Activated CD4-positive, alpha-beta T cell treated with anti-CD3 and anti-CD28 coated beads for 1 hour (primary cell): ENCODE measurements around the gene TSPAN12.
"Not testable (repeated sequence)": the region's sequence is repeated elsewhere in the genome, so short reads cannot be mapped to it uniquely, and the experiment has no call there.

Experiments
- DNase-seq: peaks from one replicate; pipeline ENCODE4 v3.0.0-alpha.2; 2020

TSPAN12 gene

GRCh38 chr7:120799813-120800475 is 58.0 kb downstream of the TSPAN12 start:
- DNase-seq: no peak

DNA sequence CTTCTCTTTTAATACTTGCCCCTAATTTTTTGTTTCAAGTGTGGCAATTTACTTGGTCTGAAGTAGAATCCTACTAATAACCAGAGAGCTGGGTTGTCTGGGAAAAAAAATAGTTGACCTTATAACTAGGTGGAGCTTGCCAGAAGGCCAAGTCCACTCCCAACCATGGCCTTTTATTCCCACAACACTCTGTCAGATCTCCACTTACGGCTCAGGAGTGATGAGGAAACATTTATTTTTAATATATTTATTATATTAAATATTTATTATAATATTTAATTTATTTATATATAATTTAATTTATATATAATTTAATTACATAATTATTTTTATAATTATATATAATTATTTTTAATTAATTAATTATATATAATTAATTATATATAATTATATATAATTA is 58.8 kb downstream of the TSPAN12 start:
- no peak for DNase-seq

DNA sequence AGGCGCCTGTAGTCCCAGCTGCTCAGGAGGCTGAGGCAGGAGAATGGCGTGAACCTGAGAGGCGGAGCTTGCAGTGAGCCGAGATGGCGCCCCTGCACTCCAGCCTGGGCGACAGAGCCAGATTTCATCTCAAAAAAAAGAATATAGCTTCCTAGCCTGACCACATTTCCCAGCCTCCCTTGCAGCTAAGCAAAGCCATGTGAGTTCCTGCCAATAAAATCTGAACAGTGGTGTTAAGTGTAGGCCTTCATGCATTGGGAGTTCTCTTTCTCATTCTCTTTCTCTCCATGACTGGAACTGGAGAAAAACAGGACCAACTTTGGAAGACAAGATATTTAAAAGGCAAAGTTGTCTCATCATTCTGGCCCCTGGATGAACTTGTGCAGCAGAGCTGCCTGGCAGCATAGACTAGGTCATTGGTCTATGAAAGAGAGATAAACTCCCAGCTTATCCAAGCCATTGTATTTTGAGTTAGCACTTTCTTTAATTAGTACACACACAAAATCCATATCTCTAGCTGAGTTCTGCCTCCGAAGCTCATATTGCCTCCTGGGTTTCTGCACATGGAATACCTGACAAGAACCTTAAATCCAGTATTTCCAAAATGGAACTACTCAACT is 60.8 kb downstream of the TSPAN12 start:
- no peak for DNase-seq

- no peak for DNase-seq
Observed at GRCh38 chr7:120794106-120794729, 63.7 kb downstream of the TSPAN12 start.

DNA sequence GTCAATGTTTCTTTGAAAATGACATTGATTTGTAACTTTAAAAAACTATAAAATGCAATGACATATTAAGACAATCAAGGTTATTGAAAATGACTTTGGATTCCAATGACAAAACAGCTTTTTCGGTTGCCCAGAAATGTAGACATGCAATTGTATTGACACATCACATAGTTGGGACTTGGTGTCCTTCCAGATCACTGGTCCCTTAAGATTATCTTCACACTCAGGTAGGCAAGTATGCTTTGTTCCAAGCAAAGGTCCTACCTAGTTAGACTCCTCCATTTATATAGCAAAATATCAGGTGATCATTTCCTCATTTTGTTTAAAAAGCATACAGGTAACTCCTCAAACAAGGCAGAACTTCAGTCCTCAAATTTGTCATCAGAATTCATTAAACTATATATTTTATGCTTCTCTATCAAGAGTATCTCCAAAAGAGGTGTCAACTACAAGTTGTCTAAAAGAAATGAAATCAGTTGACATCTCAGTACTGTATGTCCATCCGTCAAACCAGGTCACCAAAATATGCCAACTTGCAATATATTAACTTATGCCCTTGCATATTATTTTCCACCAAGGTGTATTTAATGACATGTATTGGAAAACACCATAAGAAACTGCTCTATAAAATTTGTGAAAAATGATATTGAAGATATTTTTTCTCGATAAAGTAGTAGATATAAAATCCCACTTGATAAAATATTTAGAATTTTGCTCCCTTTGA is 64.6 kb downstream of the TSPAN12 start:
- no peak for DNase-seq

DNA sequence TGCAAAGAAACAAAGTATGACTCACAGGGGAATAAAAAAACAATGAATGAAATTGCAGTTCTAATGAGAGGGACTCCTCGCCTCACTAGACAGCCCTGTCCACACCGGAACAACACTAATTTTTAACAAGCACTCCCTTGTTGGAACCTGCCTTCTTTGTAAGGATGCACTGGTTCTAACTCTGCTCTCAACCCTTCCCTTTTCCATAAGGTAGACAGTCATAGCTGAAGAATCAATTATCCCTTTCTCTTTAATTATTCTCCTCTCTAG is 65.1 kb downstream of the TSPAN12 start:
- no peak for DNase-seq

- peak; percentile 42 for DNase-seq
Observed at GRCh38 chr7:120792091-120792860, 65.7 kb downstream of the TSPAN12 start.

GRCh38 chr7:120785095-120785494 is 72.8 kb downstream of the TSPAN12 start:
- no peak for DNase-seq

GRCh38 chr7:120783721-120784120 is 74.2 kb downstream of the TSPAN12 start:
- DNase-seq: no peak

DNA sequence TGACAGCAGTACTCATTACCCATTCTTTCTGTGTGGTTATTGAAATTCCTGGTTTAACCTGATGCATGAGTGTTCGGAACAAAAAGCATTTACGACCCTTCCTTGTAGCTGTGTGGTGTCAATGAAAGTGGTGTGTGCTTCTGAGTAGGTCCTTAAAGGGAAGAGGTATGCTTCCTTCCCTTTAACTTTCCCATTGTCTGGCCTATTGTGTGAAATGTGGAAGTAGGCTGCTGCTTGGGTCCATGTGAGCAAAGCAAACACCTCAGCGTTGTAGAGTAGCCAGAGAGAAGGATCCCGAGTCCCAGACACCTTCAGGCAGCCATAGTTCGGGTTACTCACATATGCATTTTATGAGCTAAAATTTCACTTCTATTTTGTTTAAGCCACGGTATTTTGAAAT is 74.7 kb downstream of the TSPAN12 start:
- DNase-seq: no peak

GRCh38 chr7:120781924-120782323 is 76.0 kb downstream of the TSPAN12 start:
- DNase-seq: not testable (repeated sequence)

GRCh38 chr7:120780938-120781337 is 77.0 kb downstream of the TSPAN12 start:
- DNase-seq: no peak

DNA sequence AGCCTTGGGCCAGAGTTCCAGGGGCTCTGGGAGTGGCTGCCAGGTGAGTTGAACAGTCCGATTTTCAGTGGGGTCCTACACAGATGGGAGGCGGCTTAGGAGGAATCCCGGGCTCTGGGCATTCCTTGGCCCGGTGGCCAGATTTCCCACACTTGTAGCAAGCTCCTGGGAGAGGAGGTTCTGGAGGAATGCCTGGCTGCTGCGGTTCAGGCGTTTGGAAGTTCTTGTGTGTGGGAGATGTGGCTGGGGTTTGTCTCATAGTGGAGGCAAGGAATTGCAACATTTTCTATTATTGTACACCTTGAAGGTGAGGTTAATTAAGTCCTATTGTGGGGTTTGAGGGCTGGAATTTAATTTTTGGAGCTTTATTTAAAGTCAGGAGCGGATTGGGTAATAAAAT is 77.5 kb downstream of the TSPAN12 start:
- DNase-seq: not testable (repeated sequence)

DNA sequence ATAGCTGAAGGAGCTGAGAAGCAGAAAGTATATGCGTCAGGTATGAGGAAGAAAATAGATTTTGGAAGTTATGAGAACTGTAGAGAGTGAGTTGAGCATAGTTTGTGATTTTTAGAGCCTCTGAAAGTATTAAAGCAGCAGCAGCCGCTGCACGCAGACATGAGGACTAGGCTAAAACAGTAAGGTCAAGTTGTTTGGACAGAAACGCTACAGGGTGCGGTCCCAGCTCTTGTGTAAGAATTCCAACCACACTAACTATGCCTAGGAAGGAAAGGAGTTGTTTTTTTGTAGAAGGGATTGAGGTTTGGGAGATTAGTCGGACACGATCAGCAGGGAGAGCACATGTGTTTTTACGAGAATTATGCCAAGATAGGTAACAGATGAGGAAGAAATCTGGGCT is 78.9 kb downstream of the TSPAN12 start:
- DNase-seq: not testable (repeated sequence)

DNA sequence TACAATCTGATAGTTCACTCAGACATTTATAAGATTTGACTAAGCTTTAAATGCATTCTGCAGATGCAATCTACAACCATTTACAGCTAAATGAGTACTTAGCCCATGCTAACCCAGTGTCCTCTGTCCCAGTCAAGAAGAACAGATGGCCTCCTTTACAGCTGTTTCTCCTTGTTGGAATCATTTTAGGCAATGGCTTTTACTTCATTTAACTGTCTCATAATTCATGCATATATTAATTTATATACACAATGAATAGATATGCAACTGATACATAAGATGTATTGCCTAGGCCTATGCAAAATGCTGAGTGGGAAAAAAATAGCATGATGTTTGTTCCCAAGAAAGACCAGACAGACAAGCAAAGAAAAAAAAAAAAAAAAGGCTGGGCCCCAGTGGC is 82.2 kb downstream of the TSPAN12 start:
- DNase-seq: no peak

- no peak for DNase-seq
Observed at GRCh38 chr7:120774481-120774880, 83.5 kb downstream of the TSPAN12 start.

- DNase-seq: no peak
Observed at GRCh38 chr7:120770206-120770605, 87.7 kb downstream of the TSPAN12 start.

DNA sequence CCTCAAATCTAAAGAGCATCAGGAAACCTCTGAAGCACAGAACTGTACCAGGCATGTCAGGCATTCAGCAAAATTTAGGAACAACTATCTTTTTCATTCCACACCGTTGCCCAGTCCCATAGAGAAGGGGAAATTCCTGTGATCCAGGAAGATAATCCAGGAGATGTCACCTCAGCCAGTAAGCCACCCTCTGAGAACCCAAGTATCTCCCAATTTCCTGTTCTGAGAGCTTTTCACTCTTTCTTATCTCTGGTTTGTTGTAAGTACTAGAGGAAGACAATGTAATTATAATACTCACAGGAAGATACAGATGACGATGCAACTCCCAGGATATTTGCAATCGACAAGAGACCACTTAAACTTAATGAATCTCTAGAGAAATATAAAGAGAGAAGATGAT is 97.1 kb downstream of the TSPAN12 start:
- DNase-seq: no peak

GRCh38 chr7:120760050-120760449 is 97.9 kb downstream of the TSPAN12 start:
- no peak for DNase-seq

- no peak for DNase-seq
Observed at GRCh38 chr7:120743128-120743527, 114.8 kb downstream of the TSPAN12 start.

DNA sequence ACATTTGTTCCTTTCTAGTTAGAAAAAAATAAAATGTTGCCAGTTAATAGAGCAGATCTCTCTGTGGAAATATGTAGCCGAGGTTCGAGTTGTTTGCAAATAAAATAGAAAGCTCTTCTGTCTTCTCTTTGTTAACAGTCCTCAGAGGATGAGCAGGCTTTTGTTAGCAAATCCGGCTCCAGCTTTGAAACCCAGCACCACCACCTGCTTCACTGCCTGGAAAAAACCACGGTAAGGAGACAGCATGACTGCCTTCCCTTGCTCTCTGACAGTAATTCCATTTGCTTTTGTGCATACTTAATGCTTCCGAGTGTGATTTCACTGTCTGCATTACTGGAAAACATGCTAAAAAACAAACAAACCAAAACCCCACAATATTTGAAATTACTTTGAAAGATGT is 115.6 kb downstream of the TSPAN12 start:
- DNase-seq: no peak

DNA sequence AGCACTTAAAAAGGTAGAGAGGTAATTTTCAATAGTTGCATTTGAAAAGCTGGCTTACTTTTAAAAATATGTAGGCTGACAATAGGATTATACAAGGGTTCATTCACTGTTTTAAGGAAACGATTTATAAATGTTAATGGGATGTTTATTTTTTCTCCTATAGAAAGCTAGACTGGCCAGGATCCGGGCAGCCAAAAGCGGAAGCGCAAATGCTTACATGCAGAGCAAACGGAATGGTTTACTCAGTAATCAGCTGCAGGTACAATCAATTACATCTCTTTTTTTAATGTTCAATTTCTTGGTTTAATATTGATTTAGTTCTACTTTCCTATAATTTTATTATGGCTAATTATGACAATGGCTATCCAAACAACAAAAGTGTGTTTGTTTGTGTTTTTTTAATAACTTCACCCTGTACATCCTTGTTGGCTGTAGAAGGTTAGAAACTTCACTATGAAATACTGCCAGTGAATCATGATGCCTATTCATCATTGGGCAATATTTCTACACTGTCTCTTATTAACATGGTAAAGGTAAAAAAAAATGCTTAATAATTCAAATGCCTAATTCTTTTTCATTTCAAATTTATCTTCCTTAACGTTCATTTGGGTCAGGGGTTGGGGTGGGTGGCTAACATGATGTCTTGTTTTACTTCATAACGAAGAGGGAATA is 116.4 kb downstream of the TSPAN12 start:
- DNase-seq: no peak

DNA sequence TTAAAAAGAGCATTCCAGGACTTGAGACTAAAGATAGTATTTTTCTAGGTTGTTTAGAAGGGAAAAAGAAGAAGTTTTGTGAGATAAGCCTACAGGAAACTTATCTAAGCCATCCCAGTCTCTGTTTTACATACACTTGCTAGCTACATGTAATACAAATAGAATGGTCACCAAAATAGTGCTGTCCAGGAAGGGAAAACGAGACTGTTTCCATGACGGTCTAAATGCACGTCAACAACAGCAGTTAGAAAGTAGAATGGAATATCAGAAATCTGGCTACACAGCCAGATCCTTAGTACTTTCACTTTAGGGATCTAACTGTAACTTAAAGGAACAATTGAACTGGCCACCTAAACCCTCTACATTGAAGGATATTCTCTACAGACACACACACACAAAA is 117.6 kb downstream of the TSPAN12 start:
- no peak for DNase-seq
